Measurements from ENCODE around the gene MYO1E. TPM values are rescaled to one million over a fixed set of nuclear protein-coding genes. Genes with fewer than 3 reads are reported as not detected.

The MYO1E gene
- total and polyA plus RNA-seq, 4 donors = 20.9 to 84.2 (median 52.4) TPM

DNA sequence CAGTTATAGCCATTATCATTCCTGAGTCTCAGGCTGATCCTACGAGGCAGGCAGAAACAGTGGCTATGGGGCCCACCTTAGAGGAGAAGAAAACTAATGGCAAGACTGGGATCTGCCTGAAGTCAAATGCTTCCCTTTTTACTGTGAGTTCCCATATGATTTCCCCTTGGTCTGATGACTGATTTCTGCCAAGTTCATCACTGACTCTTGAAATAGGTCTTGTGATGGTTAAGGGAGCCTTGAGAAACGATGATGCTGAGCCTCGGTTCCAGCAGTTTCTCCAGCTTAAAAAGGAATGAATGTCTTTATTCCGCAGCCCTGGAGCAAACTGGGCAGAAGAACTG lies 195.4 kb downstream of the MYO1E start:
- WGBS, 2 donors = 56 to 79% methylated on average over 4 of the region's 4 CpGs
- TF ChIP-seq CTCF (IDR thresholded peaks at IDR 0.05; ENCODE audit: control extremely low read depth, extremely low read depth) = no peak
- DNase-seq = no peak
- Histone ChIP-seq H3K9me3 (ENCODE audit: control insufficient read depth in 4 of 4, insufficient read depth in 3 of 4, low read length in 3 of 4) (peaks cover 0 to 2% (median 0%) of the 10 kb centered on the region in 4 donors), H3K27ac (ENCODE audit: low read depth in 1 of 2, low read length in 1 of 2) (no peak overlapping the region), H3K4me1 (ENCODE audit: control insufficient read depth in 5 of 5, insufficient read depth in 5 of 5, low read length in 5 of 5) (peaks cover 0 to 4% (median 0%) of the 10 kb centered on the region in 5 donors), H3K9ac (ENCODE audit: insufficient read depth in 1 of 2, low read length in 2 of 2) (no peak overlapping the region), H3K4me3 (no peak overlapping the region), H3K36me3 (ENCODE audit: control insufficient read depth in 4 of 4, insufficient read depth in 4 of 4, low read length in 4 of 4) (peaks cover 0 to 4% (median 1%) of the 10 kb centered on the region in 4 donors), H3K27me3 (ENCODE audit: control insufficient read depth in 3 of 3, insufficient read depth in 3 of 3, low read length in 2 of 3) (no peaks in the 10 kb centered on the region)
- no peak for ATAC-seq (ENCODE audit: insufficient read depth, low FRiP score)

GRCh38 chr15:59176653-59177316 lies 195.9 kb downstream of the MYO1E start:
- Histone ChIP-seq H3K9ac (ENCODE audit: insufficient read depth in 1 of 2, low read length in 2 of 2) (no peak overlapping the region), H3K4me1 (ENCODE audit: control insufficient read depth in 5 of 5, insufficient read depth in 5 of 5, low read length in 5 of 5) (peaks cover 0 to 4% (median 0%) of the 10 kb centered on the region in 5 donors), H3K9me3 (ENCODE audit: control insufficient read depth in 4 of 4, insufficient read depth in 3 of 4, low read length in 3 of 4) (peaks cover 0 to 2% (median 0%) of the 10 kb centered on the region in 4 donors), H3K27ac (ENCODE audit: low read depth in 1 of 2, low read length in 1 of 2) (peak overlapping the region in 1 of 2 donors; percentile 76), H3K36me3 (ENCODE audit: control insufficient read depth in 4 of 4, insufficient read depth in 4 of 4, low read length in 4 of 4) (peaks cover 0 to 5% (median 2%) of the 10 kb centered on the region in 4 donors), H3K27me3 (ENCODE audit: control insufficient read depth in 3 of 3, insufficient read depth in 3 of 3, low read length in 2 of 3) (no peaks in the 10 kb centered on the region), H3K4me3 (no peak overlapping the region)
- TF ChIP-seq CTCF (IDR thresholded peaks at IDR 0.05; ENCODE audit: control extremely low read depth, extremely low read depth) = no peak
- 59 to 72% methylated on average over 9 of the region's 9 CpGs for WGBS, 2 donors
- DNase-seq (no peak), ATAC-seq (ENCODE audit: insufficient read depth, low FRiP score) (no peak)

GRCh38 chr15:59174835-59175831 lies 197.5 kb downstream of the MYO1E start:
- Histone ChIP-seq H3K27ac (ENCODE audit: low read depth in 1 of 2, low read length in 1 of 2) (peak overlapping the region in 1 of 2 donors; percentile 60), H3K9me3 (ENCODE audit: control insufficient read depth in 4 of 4, insufficient read depth in 3 of 4, low read length in 3 of 4) (no peaks in the 10 kb centered on the region), H3K4me3 (no peak overlapping the region), H3K27me3 (ENCODE audit: control insufficient read depth in 3 of 3, insufficient read depth in 3 of 3, low read length in 2 of 3) (no peaks in the 10 kb centered on the region), H3K36me3 (ENCODE audit: control insufficient read depth in 4 of 4, insufficient read depth in 4 of 4, low read length in 4 of 4) (peaks cover 0 to 14% (median 2%) of the 10 kb centered on the region in 4 donors), H3K4me1 (ENCODE audit: control insufficient read depth in 5 of 5, insufficient read depth in 5 of 5, low read length in 5 of 5) (peaks cover 0 to 6% (median 0%) of the 10 kb centered on the region in 5 donors), H3K9ac (ENCODE audit: insufficient read depth in 1 of 2, low read length in 2 of 2) (no peak overlapping the region)
- WGBS, 2 donors = 46 to 69% methylated on average over 10 of the region's 10 CpGs
- TF ChIP-seq CTCF (IDR thresholded peaks at IDR 0.05; ENCODE audit: control extremely low read depth, extremely low read depth) = no peak
- peak; percentile 79 for ATAC-seq (ENCODE audit: insufficient read depth, low FRiP score)
- DNase-seq = peak; percentile 39 to 61 (median 41)

All from lung (tissue), 12 donors.